HepG2 (cell line): ENCODE data around the gene UBE2U. TPM values are rescaled to one million over a fixed set of nuclear protein-coding genes. Genes with fewer than 3 reads are reported as not detected.

Experiments
- ATAC-seq: fragments of 200-7000 bp; cut with Tn5 transposase; 3 replicates; pipeline ENCODE4 v1.9.1; 2020; ENCODE audit warnings: mild to moderate bottlenecking, moderate library complexity
- BruUV-seq: library from RNA; stranded (reverse); fragments of 400-500 nt; replicated peaks from 2 replicates; lab custom pipeline; 2021; lab: Mats Ljungman, UMichigan
- CTCF ChIA-PET: fragments of 300-600 bp; formaldehyde crosslinking; extraction: SDS; loops from one replicate; lab custom pipeline; 2021; ENCODE audit warnings: low total read pairs, inconsistent platforms, low intra/inter-chr PET ratio; lab: Yijun Ruan, JAX
- POLR2A ChIA-PET: fragments of 350-600 bp; sonication (Branson Sonifier 250); formaldehyde crosslinking; loops from one replicate; lab custom pipeline; 2020; ENCODE audit warnings: antibody characterized with exemption, inconsistent platforms; lab: Yijun Ruan, JAX
- DNase-seq: peaks from one replicate; pipeline ENCODE4 v3.0.0-alpha.2; 2015; ENCODE audit warnings: low spot score
- FAIRE-seq: peaks from 3 replicates; lab custom pipeline; 2011; peaks lifted over from hg19 to GRCh38; lab: Jason Lieb, UNC
- H2AFZ ChIP-seq: one replicate; pipeline ENCODE4 v1.6.1; 2011; ENCODE audit warnings: low read length, inconsistent platforms
- H3K27ac ChIP-seq: fragments of 300-600 bp; 3 replicates; pipeline ENCODE4 v1.8.0; 2011; ENCODE audit warnings: mixed run types, mild to moderate bottlenecking, mixed read lengths, low read length, inconsistent platforms; ENCODE audit not compliant: insufficient read depth; ENCODE audit errors: extremely low read length
- H3K27me3 ChIP-seq, 2 experiments: fragments of 200-600 bp in 1 of 2; 2 replicates in 1 of 2; 3 replicates in 1 of 2; pipeline versions ENCODE4 v1.6.0 to v1.8.0; 2011; ENCODE audit warnings: low read length in 2 of 2, mild to moderate bottlenecking in 2 of 2, moderate library complexity in 2 of 2, inconsistent platforms in 1 of 2; ENCODE audit not compliant: insufficient read depth in 2 of 2, control insufficient read depth in 1 of 2
- H3K36me3 ChIP-seq, 2 experiments: fragments of 200-600 bp in 1 of 2; replicated peaks in 1 of 2; 2 replicates in 1 of 2; 3 replicates in 1 of 2; pipeline versions ENCODE4 v1.5.1 to v1.8.0; 2011; ENCODE audit warnings: low read length in 2 of 2, inconsistent platforms in 1 of 2; ENCODE audit not compliant: insufficient read depth in 2 of 2, control insufficient read depth in 1 of 2
- H3K4me1 ChIP-seq: 2 replicates; pipeline ENCODE4 v1.5.1; 2012; ENCODE audit warnings: low read length, inconsistent platforms; ENCODE audit not compliant: insufficient read depth
- H3K4me2 ChIP-seq: 2 replicates; pipeline ENCODE4 v1.6.0; 2011; ENCODE audit warnings: low read depth, low read length, inconsistent platforms
- H3K4me3 ChIP-seq, 3 experiments: fragments of 200-600 bp in 1 of 3; sonication (generic), shearing (Covaris generic) in 1 of 3; replicated peaks in 1 of 3; 2 replicates each; pipeline ENCODE4 v1.5.1; 2011 to 2016; ENCODE audit warnings: low read length in 3 of 3, inconsistent platforms in 2 of 3, low read depth in 2 of 3, mild to moderate bottlenecking in 2 of 3, control low read depth in 1 of 3, mixed read lengths in 1 of 3; ENCODE audit not compliant: insufficient read depth in 1 of 3
- H3K79me2 ChIP-seq: one replicate; pipeline ENCODE4 v1.6.1; 2011; ENCODE audit warnings: low read length, inconsistent platforms; ENCODE audit not compliant: insufficient read depth
- H3K9ac ChIP-seq: 2 replicates; pipeline ENCODE4 v1.6.0; 2011; ENCODE audit warnings: mild to moderate bottlenecking, low read depth, low read length, inconsistent platforms; ENCODE audit not compliant: insufficient read depth
- H3K9me3 ChIP-seq: 2 replicates; pipeline ENCODE4 v1.5.1; 2012; ENCODE audit warnings: mild to moderate bottlenecking, low read length
- H4K20me1 ChIP-seq: 2 replicates; pipeline ENCODE4 v1.6.0; 2011; ENCODE audit warnings: inconsistent platforms, mild to moderate bottlenecking, low read length, moderate library complexity; ENCODE audit not compliant: insufficient read depth
- CEBPB ChIP-seq: IDR thresholded peaks from 2 replicates; pipeline ENCODE4 v1.6.1; 2011; ENCODE audit warnings: low read depth, low read length, improper control_type of control experiment, borderline replicate concordance
- HNRNPL ChIP-seq: fragments of 200-400 bp; formaldehyde crosslinking; IDR thresholded peaks from 2 replicates; pipeline ENCODE4 v1.6.1; 2017; ENCODE audit warnings: mild to moderate bottlenecking, low read depth, low read length
- NFKB2 ChIP-seq: sonication (generic); formaldehyde crosslinking; IDR thresholded peaks from 2 replicates; pipeline ENCODE4 v1.4.0; 2020; ENCODE audit warnings: missing genetic modification reagents, borderline replicate concordance
- PRDM15 ChIP-seq: sonication (generic); formaldehyde crosslinking; IDR thresholded peaks from 2 replicates; pipeline ENCODE4 v1.4.0; 2020; ENCODE audit warnings: missing genetic modification reagents
- ZBTB42 ChIP-seq: sonication (generic); formaldehyde crosslinking; IDR thresholded peaks from 2 replicates; pipeline ENCODE4 v1.5.0; 2020; ENCODE audit warnings: mild to moderate bottlenecking, missing genetic modification reagents
- ZSCAN12 ChIP-seq: sonication (generic); formaldehyde crosslinking; IDR thresholded peaks from 2 replicates; pipeline ENCODE4 v1.9.0; 2021; ENCODE audit warnings: mild to moderate bottlenecking, missing genetic modification reagents
- WGBS: methylation state at CpG from one replicate; pipeline ENCODE4 v1.1.6; 2017; ENCODE audit warnings: low lambda C conversion rate; 5-methylcytosine and 5-hydroxymethylcytosine counted together
- in situ Hi-C: cut with HindIII; loops from 2 replicates; pipeline ENCODE4 v1.10.0; 2017; ENCODE audit warnings: low pct_unique_long_range_greater_than_20kb; ENCODE audit not compliant: extremely low pct_ligation_motif_present
- intact Hi-C: fragments of 100-400 bp; cut with micrococcal nuclease; formaldehyde crosslinking; loops from one replicate; pipeline ENCODE4 v1.10.0; 2022; ENCODE audit not compliant: unreplicated experiment
- polyA plus RNA-seq, 8 experiments: library from polyadenylated mRNA; depleted of rRNA in 3 of 8; stranded (reverse) in 7 of 8; unstranded in 1 of 8; fragments of >200 nt; fragmentation: Illumina TruSeq in 4 of 8; extraction: Trizol in 4 of 8; gene quantifications; 2 replicates each; pipeline versions ENCODE4 v1.2.1 to v1.2.3, GENCODE V29; 2011 to 2016; ENCODE audit warnings: low read depth in 4 of 8, missing spikeins in 1 of 8, mixed read lengths in 1 of 8; ENCODE audit not compliant: insufficient read depth in 1 of 8
- total RNA-seq, 5 experiments: library from RNA; depleted of rRNA; stranded (reverse); fragments of >200 nt; fragmentation: Illumina TruSeq; extraction: Trizol; gene quantifications; 2 replicates each; pipeline ENCODE4 v1.2.3, GENCODE V29; 2016; ENCODE audit warnings: low read depth in 1 of 5

UBE2U gene
- total and polyA plus RNA-seq, 2 of the 13 experiments (the other 11 are each of a cell fraction or from before 2014, with no cell fraction given) = not detected

- TF ChIP-seq PRDM15 = no peak
- TF ChIP-seq HNRNPL = no peak
- TF ChIP-seq ZBTB42 (CRISPR knock-in tag) = no peak
These were observed 87.0 kb downstream of the UBE2U start (continued) for GRCh38 chr1:64290420-64290819.

GRCh38 chr1:64291931-64292330, 88.5 kb downstream of the UBE2U start:
- BruUV-seq = no TSS peak
- TF ChIP-seq ZSCAN12 (CRISPR knock-in tag) = no peak
- TF ChIP-seq CEBPB = no peak
- TF ChIP-seq NFKB2 (CRISPR knock-in tag) = no peak
- Histone ChIP-seq H2AFZ (no peak overlapping the region), H3K9me3 (no peaks in the 10 kb centered on the region), H3K4me1 (no peaks in the 10 kb centered on the region), H3K4me3 (no peak overlapping the region), H3K79me2 (no peaks in the 10 kb centered on the region), H3K27me3 (no peaks in the 10 kb centered on the region), H4K20me1 (no peaks in the 10 kb centered on the region), H3K4me2 (no peak overlapping the region), H3K27ac (no peak overlapping the region), H3K36me3 (no peaks in the 10 kb centered on the region), H3K9ac (no peak overlapping the region)
- intact Hi-C loops = no loop called here
- ChIA-PET CTCF (no interaction called here), POLR2A (no interaction called here)
- no peak for DNase-seq
- in situ Hi-C loops = no loop called here
- 2% methylated on average over 4 of the region's 4 CpGs for WGBS
- no peak for ATAC-seq
- no peak for FAIRE-seq
